Activated CD4-positive, alpha-beta T cell treated with anti-CD3 and anti-CD28 coated beads for 1 hour (primary cell): ENCODE results near the gene SLC29A3.

Experiments used
- DNase-seq: peaks from one replicate; pipeline ENCODE4 v3.0.0-alpha.2; 2020

SLC29A3 gene

DNA sequence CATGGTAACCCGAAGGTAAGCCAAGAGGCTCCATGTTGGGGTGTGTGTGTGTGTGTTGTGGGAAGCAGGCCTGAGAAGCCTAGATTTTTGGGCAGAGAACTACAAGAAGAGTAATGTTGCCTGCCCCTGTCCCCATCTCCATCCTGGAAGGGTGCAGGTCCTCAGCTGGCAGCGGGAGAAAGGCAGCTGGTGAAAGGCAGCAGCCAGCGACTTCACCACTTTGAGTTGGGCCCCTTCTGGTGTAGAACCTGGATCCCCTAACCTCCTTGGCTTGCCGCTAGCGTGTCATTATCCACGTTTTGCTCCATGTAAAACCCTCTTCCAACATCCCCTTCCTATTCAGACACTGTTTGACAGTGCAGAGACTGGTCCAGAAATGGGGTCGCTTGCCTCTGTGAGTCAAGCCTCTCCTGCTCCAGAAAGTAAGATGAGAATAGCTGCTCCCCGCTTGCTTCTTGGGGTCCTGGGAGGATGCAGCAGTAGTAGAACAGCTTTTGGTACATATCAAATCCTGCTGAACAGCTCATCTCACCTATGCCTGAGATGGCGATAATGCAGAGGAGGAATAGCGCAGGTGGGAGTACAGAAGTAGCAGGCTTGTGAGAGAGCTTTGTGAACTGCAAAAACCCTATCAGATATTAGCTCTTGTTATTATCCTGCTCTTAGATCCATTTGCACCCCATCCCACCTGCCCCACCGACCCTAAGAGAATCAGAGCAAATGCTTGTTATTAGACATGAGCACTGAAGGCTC is 55.6 kb downstream of the SLC29A3 start:
- no peak for DNase-seq

DNA sequence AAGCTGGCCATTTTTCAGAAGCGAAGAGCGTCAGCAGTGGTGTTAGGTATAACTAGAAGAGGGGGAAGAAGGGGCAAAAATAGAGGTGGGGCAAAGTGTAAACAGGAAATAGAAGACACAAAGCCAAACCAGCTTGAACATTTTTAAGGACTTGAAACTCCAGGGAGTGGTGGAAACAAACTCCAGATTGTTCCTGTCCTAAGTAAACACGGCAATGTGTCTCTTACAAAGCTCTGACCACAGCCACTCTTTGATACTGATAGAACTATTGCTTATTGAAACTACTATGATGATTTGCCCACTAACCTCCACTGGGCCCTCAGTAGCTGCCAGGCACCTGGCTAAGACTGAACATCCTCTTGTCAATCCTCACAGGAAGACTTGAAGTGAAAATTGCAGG is 56.9 kb downstream of the SLC29A3 start:
- no peak for DNase-seq

DNA sequence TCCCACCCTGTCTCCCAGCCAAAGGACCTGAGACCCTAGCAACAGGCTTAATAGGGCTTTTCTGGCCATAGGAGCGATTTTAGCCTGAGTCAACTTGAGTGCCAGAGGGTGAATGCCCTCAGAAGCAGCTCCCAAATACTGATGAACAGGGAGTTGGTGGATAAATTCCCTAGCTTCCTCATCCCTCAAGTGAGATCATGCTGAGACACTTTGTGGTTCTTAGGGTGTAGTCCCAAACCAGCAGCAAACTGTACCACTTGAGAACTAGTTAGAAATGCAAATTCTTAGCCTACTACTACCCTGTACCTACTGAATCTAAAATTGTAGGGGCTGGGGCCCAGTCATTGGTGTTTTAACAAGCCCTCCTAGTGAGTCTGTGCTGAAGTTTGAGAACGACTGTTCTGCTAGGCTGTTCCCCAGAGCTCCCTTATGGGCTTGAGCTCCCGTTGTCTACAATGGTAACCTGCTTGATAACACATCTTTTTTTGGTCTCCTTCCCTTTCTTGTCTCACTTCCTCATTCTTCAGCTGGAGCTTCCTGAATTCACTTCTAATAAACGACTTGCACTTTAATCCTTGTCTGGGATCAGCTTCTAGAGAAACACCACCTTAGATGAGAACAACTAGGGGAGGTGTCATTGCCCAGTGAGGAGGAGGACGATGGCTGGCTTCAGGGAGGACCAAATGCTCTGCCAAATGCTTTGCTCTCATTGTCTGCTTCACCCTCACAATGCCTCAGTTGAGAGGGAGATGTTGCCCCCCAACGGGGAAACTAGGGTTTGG is 59.5 kb downstream of the SLC29A3 start:
- no peak for DNase-seq

DNA sequence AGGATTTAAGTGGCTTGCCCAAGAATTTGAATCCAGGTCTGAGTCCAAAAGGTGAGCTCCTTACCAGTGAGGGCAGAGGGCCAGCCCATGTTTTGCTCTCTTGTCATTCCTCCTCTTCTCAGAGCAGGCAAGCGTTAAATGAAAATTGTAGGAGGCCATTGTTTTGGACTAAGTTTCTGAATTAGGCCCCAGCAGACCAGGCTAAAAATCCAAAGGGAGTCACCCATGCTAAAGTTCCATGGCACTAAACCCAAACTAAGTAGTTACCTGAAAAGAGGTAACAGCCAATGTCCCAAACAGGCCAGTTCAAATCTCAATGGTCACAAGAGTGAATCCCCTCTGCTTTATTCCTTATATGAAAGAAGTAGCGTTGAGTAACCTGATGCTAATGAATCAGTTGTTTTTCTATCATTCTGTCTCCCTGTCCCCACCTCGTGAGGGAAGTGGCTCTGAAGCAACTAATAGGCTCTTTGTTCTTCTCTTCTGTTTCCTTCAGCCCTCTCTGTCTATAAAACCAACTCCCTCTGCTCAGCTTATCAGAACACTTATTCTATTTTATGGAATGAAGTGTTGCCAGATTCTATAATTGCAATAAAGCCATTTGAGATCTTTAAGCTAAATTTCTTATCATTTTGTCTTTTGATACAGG is 60.2 kb downstream of the SLC29A3 start:
- no peak for DNase-seq

DNA sequence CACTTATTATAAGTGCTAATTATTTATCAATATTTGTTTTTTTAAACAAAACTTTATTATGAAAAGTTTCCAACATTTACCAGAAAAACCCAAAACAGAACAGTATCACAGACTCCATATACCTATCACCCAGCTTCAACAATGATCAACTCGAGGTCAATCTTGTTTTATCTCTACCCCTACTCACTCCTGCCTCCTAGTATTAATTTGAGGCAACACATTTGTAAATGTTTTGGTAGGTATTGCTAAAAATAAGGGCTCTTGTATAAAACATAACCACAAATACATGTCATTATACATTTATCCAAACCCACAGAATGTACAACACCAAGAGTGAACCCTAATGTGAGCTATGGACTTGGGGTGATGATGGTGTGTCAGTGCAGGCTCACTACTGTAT is 61.8 kb downstream of the SLC29A3 start:
- no peak for DNase-seq

DNA sequence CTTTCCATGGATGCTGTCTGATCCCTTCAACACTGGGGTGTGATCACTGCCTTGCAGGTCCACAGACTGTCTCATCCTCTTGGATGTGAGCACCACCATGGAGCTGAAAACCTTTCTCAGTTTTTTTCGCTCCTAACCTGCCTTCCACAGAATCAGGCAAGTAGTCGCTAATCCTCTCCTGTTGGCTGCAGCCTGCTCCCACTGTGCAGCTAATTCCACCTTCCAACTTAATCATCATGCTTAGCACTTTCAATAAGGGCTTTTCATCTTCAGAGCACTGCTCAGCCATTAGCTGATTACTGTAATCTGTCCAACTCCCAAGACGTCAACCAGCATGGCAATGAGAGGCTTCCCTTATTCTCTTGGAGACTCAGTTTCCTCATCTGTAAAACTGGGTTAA is 62.6 kb downstream of the SLC29A3 start:
- DNase-seq: no peak

DNA sequence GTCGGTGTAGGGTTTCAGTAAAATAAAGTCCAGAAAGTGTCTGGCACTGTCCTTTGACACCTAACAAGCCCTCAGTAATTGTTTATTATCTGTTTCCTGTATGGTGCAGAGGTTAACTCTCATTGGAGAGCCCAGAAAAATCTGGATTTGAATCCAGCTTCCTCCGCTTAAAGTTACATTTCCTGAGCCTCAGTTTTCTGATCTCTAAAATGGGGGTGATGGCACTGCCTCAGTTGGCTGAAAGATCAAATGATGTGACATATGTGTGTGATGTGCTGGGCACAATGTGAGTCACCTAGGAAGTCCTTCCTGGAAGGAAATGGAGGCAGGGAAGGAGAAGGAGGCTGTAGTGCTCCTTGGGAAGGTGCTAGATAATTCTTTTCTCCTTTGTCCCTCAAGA is 63.0 kb downstream of the SLC29A3 start:
- DNase-seq: no peak

DNA sequence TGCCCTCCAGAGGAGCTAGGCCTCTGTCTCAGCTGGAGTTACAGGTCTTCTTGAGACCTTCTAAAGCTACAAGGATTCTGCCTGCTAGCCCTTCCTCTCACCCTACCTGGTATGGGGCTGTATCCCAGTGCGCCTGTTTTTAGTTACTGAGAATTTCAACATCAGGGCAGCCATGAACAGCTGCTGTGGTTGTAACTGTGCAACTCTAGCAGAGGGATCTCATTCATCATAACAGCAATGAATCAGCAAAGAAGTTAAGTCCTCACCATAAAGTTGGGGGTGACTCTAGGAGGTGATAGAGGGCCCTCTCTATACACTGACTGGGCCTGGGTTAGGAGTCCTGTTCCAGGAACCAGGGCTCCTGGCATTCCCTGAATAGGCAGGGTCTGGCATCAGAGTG is 63.7 kb downstream of the SLC29A3 start:
- no peak for DNase-seq

DNA sequence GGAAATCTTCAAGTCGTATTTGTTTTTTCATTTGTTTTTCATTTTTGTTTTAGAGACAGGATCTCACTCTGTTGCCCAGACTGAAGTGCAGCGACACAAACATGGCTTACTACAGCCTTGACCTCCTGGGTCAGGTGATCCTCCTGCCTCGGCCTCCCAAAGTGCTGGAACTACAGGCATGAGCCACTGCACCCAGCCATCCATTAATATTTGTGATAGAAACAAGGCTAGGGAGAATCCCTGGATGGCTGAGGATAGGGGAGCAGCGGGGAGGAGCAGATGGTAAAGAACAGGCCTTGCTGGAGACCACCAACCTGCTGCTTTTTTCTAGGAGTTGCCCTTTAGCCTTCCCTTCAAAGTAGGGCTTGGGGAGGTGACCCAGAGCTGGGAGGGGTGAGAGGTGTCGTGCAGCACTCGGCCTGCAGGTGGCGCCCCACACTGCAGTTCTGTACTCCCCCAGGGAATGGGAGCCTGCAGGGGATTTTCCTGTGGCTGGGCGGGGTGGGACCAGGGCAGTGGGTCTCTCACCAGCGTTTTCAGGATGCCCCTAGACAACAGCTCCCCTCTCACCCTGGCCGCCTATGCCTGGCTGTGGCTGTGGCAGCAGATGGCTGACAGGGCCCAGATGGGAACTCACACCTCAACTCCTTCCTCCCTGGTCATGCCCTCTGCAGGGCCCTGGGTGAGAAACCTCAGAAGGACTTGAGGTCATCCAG is 65.1 kb downstream of the SLC29A3 start:
- peak; percentile 59 for DNase-seq

DNA sequence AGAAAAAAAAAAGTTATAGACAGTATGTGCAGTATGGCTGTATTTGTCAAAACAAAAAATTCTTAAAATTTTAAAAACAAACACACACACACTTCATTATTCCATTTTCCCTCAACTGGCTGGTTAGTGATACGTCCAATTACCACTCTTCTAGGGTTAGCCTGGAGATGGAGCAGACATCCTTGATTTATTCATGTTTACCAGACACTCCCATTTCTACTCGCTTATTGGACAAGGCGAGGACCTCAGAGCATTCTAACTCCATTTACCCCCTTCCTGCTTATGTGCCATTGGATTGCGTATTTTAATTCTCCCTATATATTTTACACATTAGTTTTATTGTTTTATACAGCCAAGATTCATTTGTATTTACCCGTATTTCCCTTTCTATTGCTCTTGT is 69.1 kb downstream of the SLC29A3 start:
- DNase-seq: no peak

DNA sequence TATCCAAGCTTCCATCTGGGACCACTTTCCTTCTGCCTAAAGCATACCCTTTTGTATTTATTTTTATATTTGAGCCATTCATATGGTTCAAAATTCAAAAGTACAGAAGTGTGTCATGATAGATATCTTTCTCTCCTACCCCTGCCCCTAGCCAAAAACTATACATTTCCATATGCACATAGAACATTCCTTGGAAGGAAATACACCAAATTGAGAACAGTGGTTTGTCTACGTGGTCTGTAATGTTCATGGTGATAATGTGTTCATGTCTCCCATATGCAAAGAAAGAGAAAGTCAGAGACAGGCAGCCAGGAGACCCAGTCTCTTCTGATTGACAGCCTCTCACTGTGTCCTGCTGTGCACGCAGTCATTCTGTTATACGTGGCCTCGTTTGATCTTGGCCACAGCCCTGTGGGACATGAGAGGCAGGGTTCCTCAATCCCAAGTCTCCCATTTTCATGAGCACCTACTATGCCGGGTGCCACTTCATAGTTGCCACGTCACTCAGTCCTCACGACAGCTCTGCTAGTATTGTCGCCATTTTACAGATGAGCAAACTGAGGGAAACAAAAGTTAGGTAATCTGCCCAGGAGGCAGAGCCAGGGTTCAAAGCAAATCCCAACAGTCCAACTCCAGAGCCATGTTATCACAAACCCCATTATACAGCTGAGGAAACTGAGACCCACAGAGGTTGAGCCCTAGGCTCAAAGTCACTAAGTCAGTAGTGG is 69.7 kb downstream of the SLC29A3 start:
- DNase-seq: no peak

DNA sequence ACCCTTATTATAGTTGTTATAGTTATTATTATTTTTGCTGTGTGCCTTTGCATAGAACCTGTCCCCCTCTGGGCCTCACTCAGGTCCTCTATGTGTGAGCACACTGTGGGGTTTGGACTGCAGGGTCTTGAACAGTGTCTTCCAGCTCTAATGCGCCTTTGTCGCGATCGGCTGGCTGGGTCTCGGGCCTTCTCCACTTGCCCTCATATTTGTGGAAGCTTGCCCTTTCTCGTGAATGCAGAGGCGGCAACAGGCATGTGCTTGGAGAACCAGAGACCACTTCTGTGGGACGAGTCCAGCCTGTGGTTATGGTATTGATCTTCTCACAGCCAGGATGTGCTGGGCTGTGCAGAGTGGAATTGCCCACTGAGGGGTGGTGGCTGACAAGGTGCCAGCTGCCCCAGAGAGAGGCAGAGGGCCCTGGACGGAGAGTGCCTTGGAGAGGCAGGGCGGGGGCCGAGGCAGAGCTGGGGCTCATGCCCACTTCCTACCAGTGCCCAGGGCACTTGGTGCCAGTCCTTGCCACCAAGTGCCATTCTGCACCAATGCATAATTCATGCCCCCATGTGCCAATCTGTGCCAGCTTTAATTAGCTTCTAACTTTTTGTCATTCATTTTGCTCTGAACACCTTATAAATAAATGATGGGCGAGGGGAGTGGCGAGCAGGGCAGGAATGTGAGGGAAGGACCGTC is 70.9 kb downstream of the SLC29A3 start:
- no peak for DNase-seq

DNA sequence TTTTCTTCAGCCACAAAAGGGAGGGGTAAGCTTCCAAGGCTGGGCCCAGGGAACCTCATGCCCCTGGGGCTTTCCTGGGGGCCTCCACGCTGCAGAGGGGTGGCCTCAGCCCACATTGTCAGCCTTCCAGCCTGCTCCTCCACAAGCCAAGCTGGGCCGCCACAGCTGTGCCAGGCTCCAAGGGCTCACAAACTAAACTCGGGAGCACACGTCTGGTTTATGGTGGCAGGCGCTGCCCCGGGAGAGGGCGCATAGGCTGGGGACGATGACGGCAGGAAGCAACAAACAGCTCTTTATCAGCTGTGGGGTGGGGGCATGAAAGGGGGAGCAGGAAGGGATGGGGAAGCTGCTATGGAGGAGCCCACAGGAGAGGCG is 71.4 kb downstream of the SLC29A3 start:
- DNase-seq: no peak

DNA sequence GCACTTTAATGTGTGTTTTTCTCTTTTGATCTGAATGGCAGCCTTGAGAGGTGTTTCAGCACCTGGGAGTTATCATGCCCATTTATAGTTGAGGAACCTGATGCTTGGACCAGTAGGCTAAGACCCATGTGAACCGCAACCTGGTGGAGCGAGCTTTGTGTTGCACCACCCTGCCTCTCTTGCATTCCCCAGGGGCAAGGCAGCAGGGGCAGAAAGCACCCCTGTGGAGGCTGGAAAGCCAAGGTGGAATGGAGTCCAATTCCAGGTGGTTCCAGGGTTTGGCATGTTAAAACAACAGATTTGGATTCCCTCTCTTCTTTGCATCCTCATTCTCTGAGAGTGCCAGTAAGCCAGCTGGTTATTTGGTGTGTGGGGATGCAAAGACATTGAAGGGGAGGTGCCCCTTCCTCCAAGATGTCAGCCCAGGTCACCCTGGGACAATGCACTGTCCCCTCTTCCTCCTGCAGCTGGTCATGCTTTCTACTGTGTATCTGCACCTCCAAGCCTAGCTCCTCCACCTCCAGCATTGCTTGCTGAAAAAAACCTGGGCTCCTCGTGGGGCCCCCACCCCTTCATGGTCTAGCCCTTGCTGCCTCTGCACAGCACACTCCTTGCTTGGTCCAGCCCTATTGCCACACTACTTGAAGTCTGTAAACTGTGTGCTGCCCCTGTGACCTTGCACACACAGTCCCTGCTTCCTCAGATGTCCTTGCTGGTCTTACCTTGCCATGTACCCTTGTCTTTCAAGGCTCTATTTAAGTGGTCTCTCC is 72.0 kb downstream of the SLC29A3 start:
- DNase-seq: no peak

DNA sequence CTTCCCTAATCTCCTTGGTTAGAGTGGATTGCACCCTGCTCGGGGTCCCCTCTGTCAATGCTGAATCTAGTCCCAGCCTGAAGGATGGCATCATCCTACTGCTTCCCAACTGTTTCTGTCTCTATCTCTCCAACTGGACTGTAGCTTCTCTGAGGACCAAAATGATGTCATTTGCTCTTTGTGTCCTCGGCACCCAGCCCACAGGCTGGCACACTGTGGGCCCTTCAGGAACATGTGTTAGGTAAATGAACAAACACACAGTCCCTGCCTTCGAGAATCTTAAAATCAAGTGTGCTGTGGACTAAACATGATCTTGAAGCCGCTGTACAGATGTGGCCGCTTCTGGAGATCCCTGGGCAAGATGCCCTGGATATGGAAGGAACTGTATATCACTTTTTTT is 72.6 kb downstream of the SLC29A3 start:
- DNase-seq: no peak

DNA sequence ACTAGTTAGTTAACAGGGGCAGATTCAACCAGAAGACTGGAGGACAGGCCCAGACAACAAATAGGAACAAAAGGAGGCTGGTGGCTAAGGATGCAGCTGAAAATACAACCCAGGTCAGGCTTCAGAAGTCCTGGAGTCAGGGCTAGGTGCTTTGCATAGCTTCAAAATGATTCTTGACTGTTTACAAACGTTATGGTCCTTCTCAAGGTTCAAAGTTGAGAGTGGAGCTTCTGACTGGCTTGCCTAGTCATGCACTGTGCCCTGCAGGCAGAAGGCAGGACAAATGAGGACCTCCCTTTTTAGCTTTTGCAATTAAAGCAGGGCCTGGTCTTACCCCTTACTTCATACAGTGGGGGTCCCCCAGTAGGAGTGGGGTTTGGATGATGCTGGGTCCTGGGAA is 73.2 kb downstream of the SLC29A3 start:
- DNase-seq: no peak

DNA sequence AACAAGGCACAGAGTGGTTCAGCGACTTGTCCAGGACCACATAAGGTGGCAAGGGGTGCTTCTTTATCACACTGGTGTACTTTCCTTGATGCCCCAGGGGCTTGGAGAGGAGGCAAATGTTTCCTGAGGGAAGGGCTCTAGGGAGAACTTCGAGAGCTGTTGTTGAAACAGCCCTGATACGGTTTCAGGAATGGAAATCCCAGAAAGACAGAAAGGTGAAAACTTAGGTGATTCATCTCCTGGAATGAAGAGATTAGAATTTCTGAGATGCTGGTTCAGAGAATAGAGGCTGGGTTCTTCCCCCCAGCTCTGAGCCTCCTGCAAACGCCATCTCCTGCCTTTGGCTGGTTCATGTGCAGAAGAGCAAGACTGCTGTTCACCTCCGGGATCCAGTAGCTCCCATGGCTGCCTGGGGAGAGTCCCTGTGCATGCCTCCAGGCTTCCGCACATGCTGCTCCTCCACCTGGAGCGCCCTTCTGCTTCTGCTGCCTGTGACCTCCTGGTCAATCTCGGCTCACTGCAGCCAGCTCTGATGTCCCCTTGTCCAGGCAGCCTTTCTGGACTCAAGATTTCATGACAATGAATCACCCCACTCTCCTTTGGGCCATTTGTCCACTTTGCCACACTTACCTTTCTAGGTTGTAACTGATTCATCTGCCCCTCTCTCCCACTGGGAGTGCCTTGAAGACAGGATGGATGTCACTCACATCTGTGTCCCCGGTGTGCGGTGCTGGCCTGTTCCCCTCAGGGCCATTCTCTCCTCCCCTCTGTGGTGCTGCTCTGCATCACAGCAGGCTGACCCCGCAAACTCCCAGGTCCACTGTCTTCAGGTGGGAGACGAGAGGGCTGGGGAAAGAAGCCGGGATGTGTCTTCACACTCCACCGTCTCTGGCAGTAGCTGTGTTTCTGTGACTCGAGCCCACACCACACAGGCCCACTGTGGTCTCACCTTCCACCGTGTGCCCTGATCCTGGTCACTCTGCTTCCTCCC is 74.0 kb downstream of the SLC29A3 start:
- no peak for DNase-seq

DNA sequence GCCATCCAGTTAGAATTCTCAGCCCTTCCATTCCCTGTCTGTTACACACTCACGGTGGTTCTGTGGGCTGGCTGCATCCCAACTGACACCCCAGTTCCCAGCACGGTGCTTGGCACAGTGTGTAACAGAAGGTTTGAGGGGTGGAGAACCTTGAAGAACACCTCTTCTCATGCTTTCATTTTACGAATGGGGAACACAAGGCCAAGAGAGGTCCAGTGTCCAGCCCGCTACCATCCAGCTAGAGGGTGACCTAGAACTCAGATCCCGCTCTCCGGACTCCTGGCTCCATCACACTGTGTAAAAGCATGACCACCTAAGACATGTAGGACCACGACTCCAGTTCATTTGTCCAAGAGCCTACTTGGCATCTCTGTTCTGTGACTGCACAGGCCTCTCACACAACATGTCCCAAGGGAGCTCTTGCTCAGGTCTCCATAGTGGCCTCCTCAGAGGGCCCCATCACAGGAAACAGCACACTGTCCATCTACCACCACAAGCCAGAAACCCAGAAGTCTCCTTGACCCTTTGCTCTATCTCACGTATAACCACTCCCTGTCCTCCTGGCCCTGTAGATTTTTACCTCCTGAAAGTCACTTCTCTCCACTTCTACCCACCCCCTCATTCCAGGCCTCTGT is 74.9 kb downstream of the SLC29A3 start:
- no peak for DNase-seq

DNA sequence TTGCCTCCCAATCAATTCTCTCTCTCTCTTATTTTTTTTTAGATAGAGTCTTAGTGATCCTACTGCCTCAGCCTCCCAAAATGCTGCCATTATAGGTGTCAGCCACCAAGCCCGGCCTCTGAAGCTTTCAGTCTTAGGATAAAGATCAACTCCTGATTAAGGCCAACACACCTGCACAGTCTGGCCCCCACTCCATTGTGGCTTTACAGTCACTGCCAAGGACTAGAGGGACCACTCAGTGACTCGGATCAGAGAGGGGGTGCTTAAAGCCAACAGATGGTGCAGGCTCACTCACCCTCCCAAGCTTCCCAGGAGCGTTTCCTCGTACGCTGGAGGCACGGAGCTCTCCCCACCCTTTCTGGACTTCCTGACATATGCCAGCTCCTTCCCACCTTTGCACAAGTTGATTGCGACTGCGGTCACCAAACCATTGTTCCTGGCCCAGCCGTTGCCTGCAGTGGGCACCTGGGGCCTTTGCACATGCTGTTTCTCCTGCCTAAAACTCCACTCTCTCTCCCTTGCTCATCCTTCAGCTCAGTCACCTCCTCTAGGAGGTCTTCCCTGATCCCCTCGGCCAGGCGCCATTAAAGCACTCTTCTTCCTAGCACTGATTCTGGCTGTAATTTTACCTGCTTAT is 76.0 kb downstream of the SLC29A3 start:
- DNase-seq: no peak
